Mucosa of rectum (tissue), 2 donors: Measurements from ENCODE around the gene SEZ6L.

Experiments used
- H3K27ac ChIP-seq, 2 donors: one replicate each; pipeline ENCODE4 v1.7.0; 2013; ENCODE audit warnings: inconsistent platforms in 2 of 2, low read depth in 2 of 2, low read length in 2 of 2
- H3K27me3 ChIP-seq, 2 donors: one replicate each; pipeline ENCODE4 v1.7.0; 2013; ENCODE audit warnings: low read length in 2 of 2; ENCODE audit not compliant: control insufficient read depth in 2 of 2, insufficient read depth in 2 of 2
- H3K36me3 ChIP-seq, 2 donors: one replicate each; pipeline ENCODE4 v1.7.0; 2013; ENCODE audit warnings: low read length in 2 of 2; ENCODE audit not compliant: control insufficient read depth in 2 of 2, insufficient read depth in 2 of 2
- H3K4me1 ChIP-seq, 2 donors: one replicate each; pipeline ENCODE4 v1.7.0; 2013; ENCODE audit warnings: low read length in 2 of 2, mild to moderate bottlenecking in 1 of 2; ENCODE audit not compliant: control insufficient read depth in 2 of 2, insufficient read depth in 2 of 2
- H3K4me3 ChIP-seq, 2 donors: one replicate each; pipeline ENCODE4 v1.7.0; 2013; ENCODE audit warnings: low read length in 2 of 2
- H3K9ac ChIP-seq, 2 donors: one replicate each; pipeline ENCODE4 v1.7.0; 2013; ENCODE audit warnings: low read length in 2 of 2, low read depth in 1 of 2, mild to moderate bottlenecking in 1 of 2
- H3K9me3 ChIP-seq, 2 donors: one replicate each; pipeline ENCODE4 v1.7.0; 2013; ENCODE audit warnings: low read length in 2 of 2; ENCODE audit not compliant: control insufficient read depth in 2 of 2
- donor health status: healthy.
- donor health status: Normal muscosa, but diverticular disease.

The SEZ6L gene

DNA sequence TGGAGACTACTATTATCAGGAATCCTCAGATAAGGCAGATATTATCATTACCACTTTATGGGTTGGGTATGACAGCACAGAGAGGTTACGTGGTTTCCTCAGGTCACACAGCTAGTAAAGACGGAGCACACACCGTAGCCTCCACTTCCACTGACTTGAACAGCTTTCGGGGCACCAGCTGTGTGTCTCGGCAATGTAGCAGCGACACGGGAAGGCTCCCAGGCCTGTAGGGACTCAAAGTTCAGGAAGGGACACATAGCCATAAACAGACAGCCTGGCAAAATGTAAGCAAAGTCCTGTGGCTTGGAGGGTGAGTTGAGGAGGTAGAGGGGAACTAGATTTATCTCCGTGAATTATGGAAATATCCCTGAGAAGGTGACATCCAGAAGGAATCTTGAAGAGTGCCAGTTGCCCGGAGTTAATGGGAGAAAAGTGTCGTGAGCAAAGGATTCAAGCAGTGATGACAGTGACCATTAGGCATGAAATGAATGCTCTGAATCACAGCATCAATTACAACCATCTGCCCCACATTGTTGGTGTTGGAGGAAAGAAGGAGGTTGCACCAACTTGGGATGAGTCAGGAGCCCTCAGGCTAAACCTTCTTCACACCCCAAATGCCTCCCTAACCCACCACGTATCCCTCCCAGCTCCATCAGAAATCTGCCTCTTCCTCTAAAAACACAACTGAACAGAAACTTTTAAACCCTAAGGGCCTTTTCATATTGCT is 153.1 kb downstream of the SEZ6L start:
- no peak overlapping the region for H3K9ac ChIP-seq
- no peak overlapping the region for H3K4me3 ChIP-seq
- no peaks in the 10 kb centered on the region for H3K4me1 ChIP-seq
- no peaks in the 10 kb centered on the region for H3K9me3 ChIP-seq
- no peak overlapping the region for H3K27ac ChIP-seq
- no peaks in the 10 kb centered on the region for H3K36me3 ChIP-seq
- H3K27me3 ChIP-seq, result peaks cover 4 to 7% of the 10 kb centered on the region in 2 donors

- no peak overlapping the region for H3K9ac ChIP-seq
- no peak overlapping the region for H3K4me3 ChIP-seq
- H3K27ac ChIP-seq, result no peak overlapping the region
- no peaks in the 10 kb centered on the region for H3K9me3 ChIP-seq
- no peaks in the 10 kb centered on the region for H3K36me3 ChIP-seq
- no peaks in the 10 kb centered on the region for H3K4me1 ChIP-seq
- H3K27me3 ChIP-seq, result peaks cover 4 to 7% of the 10 kb centered on the region in 2 donors
Observed at GRCh38 chr22:26323013-26323412, 153.8 kb downstream of the SEZ6L start.

- peaks cover 3 to 4% of the 10 kb centered on the region in 2 donors for H3K27me3 ChIP-seq
- no peak overlapping the region for H3K4me3 ChIP-seq
- H3K4me1 ChIP-seq, result no peaks in the 10 kb centered on the region
Observed at GRCh38 chr22:26324150-26324549, 154.9 kb downstream of the SEZ6L start.

DNA sequence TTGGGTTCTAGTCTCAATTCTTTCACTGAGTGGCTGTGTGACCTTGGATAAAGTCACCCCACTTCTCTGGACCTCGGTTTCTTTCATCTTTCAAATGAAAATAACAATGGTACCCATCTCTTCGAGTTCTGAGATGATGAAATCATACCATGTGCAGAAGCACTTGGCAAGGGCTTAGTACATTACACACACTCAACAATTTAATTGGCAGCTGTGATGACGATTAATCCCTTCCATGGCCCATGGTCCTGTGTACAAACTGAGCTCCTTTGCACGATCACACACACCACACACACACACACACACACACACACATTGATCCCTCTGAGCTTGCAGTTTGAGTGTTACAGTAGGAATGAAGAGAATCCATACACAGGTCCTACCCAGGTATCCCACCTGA is 156.4 kb downstream of the SEZ6L start:
- H3K27me3 ChIP-seq, result peaks cover 3 to 4% of the 10 kb centered on the region in 2 donors
- no peak overlapping the region for H3K27ac ChIP-seq
- H3K9me3 ChIP-seq, result no peaks in the 10 kb centered on the region
- no peak overlapping the region for H3K9ac ChIP-seq
- H3K4me3 ChIP-seq, result no peak overlapping the region
- H3K4me1 ChIP-seq, result no peaks in the 10 kb centered on the region
- no peaks in the 10 kb centered on the region for H3K36me3 ChIP-seq

More at GRCh38 chr22:26324150-26324549, 154.9 kb downstream of the SEZ6L start:
- Histone ChIP-seq H3K27ac (no peak overlapping the region), H3K9ac (no peak overlapping the region), H3K9me3 (no peaks in the 10 kb centered on the region), H3K36me3 (no peaks in the 10 kb centered on the region)

DNA sequence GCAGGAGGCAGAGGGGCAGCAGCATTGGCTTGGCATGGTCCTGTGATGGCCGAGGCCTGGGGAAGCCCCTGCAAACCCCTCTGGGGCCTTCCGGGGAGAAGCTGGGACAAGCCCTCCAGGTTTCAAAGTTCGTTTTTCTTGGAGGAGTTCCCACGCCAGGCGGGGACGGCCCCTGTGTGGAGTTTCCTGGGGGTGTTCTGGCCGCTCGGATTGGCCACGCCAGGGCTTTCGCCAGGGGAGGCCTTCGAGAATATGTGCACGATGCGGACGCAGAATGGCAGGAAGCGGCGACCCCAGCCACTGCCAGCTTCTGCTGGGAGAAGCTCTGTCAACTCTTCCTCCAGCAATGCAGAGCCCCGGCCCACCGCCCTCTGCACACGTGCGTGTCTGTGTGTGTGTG is 157.5 kb downstream of the SEZ6L start:
- Histone ChIP-seq H3K27me3 (peaks cover 3 to 4% of the 10 kb centered on the region in 2 donors), H3K9me3 (no peaks in the 10 kb centered on the region), H3K9ac (no peak overlapping the region), H3K4me3 (no peak overlapping the region), H3K4me1 (no peaks in the 10 kb centered on the region), H3K27ac (no peak overlapping the region), H3K36me3 (no peaks in the 10 kb centered on the region)

GRCh38 chr22:26327306-26327705 is 158.0 kb downstream of the SEZ6L start:
- Histone ChIP-seq H3K36me3 (no peaks in the 10 kb centered on the region), H3K27me3 (peaks cover 3 to 4% of the 10 kb centered on the region in 2 donors), H3K9me3 (no peaks in the 10 kb centered on the region), H3K9ac (no peak overlapping the region), H3K4me1 (no peaks in the 10 kb centered on the region), H3K4me3 (no peak overlapping the region), H3K27ac (no peak overlapping the region)

DNA sequence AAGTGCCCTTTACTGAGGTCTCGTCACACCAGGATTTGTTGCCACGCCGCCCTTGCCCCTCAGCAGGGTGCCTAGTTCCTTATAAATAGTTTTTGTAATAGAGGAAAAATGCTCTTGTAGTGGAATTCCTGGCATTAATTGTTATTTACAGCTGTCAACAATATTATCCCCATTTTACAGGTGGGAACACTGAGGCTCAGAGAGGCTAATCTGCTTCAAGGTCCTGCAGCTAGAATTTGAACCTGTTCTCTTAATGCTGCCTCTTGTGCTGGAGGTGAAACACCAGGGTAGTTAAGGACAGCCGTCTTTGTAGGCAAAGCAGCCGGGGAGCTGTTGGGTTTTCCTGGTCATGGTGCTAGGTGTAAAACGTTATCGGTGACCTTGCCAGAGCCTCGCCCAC is 159.0 kb downstream of the SEZ6L start:
- H3K27ac ChIP-seq, result no peak overlapping the region
- no peaks in the 10 kb centered on the region for H3K9me3 ChIP-seq
- no peak overlapping the region for H3K4me3 ChIP-seq
- no peak overlapping the region for H3K9ac ChIP-seq
- H3K36me3 ChIP-seq, result no peaks in the 10 kb centered on the region
- no peaks in the 10 kb centered on the region for H3K4me1 ChIP-seq
- H3K27me3 ChIP-seq, result peaks cover 7 to 12% of the 10 kb centered on the region in 2 donors

GRCh38 chr22:26330971-26331625 is 161.8 kb downstream of the SEZ6L start:
- peaks cover 5 to 11% of the 10 kb centered on the region in 2 donors for H3K27me3 ChIP-seq
- H3K4me1 ChIP-seq, result no peaks in the 10 kb centered on the region
- no peak overlapping the region for H3K4me3 ChIP-seq
- H3K9ac ChIP-seq, result no peak overlapping the region
- H3K27ac ChIP-seq, result no peak overlapping the region
- H3K36me3 ChIP-seq, result no peaks in the 10 kb centered on the region
- H3K9me3 ChIP-seq, result no peaks in the 10 kb centered on the region

- no peak overlapping the region for H3K4me3 ChIP-seq
- no peak overlapping the region for H3K27ac ChIP-seq
- H3K9ac ChIP-seq, result no peak overlapping the region
- H3K4me1 ChIP-seq, result no peaks in the 10 kb centered on the region
- no peaks in the 10 kb centered on the region for H3K36me3 ChIP-seq
- peaks cover 8 to 10% of the 10 kb centered on the region in 2 donors for H3K27me3 ChIP-seq
- H3K9me3 ChIP-seq, result no peaks in the 10 kb centered on the region
Observed at GRCh38 chr22:26333088-26333800, 164.0 kb downstream of the SEZ6L start.

DNA sequence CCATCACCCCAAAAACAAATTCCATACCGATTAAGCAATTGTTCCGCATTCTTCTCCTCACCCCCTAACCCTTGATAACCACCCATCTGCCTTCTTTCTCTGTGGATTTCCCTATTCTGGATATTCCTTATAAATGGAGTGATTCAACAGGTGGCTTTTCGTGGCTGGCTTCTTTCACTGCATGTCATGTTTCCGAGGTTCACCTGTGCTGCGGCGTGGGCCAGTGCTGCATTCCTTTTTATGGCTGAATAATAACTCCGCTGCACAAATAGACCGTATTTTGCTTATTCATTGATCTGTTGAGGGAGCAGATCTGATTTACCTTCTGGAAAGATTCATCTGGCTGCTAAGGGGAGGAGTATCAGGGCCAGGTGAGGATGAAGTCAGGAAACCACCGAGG is 165.0 kb downstream of the SEZ6L start:
- Histone ChIP-seq H3K27ac (no peak overlapping the region), H3K4me1 (no peaks in the 10 kb centered on the region), H3K36me3 (no peaks in the 10 kb centered on the region), H3K9me3 (no peaks in the 10 kb centered on the region), H3K27me3 (peaks cover 8 to 14% of the 10 kb centered on the region in 2 donors), H3K9ac (no peak overlapping the region), H3K4me3 (no peak overlapping the region)
